ENCODE data around the gene ABI2.

- TF ChIP-seq CTCF (IDR thresholded peaks at IDR 0.05): no peak
- no peak for TF ChIP-seq POLR2A (IDR thresholded peaks at IDR 0.05)
Measured at GRCh38 chr2:203361922-203362321, 33.7 kb downstream of the ABI2 start.
